SK-N-SH treated with all-trans-retinoic acid at 6 μM for 48 hours (cell line): ENCODE measurements around the gene DENND1B.

ENCODE experiments used
- ARNTL ChIP-seq: fragments of 450-650 bp; formaldehyde crosslinking; IDR thresholded peaks from 2 replicates; pipeline ENCODE4 v1.5.0; 2020; ENCODE audit warnings: low read depth, mild to moderate bottlenecking, moderate library complexity, borderline replicate concordance
- CSDC2 ChIP-seq: fragments of 250-450 bp; sonication (Bioruptor Pico); IDR thresholded peaks from 2 replicates; pipeline ENCODE4 v1.5.0; 2020; ENCODE audit warnings: mild to moderate bottlenecking, moderate library complexity
- OSR1 ChIP-seq: fragments of 250-450 bp; sonication (Bioruptor Pico); IDR thresholded peaks from 2 replicates; pipeline ENCODE4 v1.8.0; 2022; ENCODE audit warnings: moderate library complexity, mild to moderate bottlenecking, inconsistent platforms
- TOX ChIP-seq: fragments of 250-450 bp; sonication (Bioruptor Pico); IDR thresholded peaks from 2 replicates; pipeline ENCODE4 v1.8.0; 2021; ENCODE audit warnings: mild to moderate bottlenecking, moderate library complexity, borderline replicate concordance
- ZC3H10 ChIP-seq: fragments of 250-450 bp; sonication (Bioruptor Pico); IDR thresholded peaks from 2 replicates; pipeline ENCODE4 v1.5.1; 2021; ENCODE audit warnings: mild to moderate bottlenecking, moderate library complexity
- ZFP3 ChIP-seq: fragments of 250-450 bp; sonication (Bioruptor Pico); IDR thresholded peaks from 2 replicates; pipeline ENCODE4 v1.5.0; 2020; ENCODE audit warnings: mild to moderate bottlenecking, moderate library complexity
- ZNF565 ChIP-seq: fragments of 450-650 bp; formaldehyde crosslinking; conservative IDR thresholded peaks from 2 replicates; pipeline ENCODE4 v1.5.0; 2020; ENCODE audit warnings: low read depth, mild to moderate bottlenecking, moderate library complexity
- ZNF70 ChIP-seq: fragments of 450-650 bp; formaldehyde crosslinking; IDR thresholded peaks from 2 replicates; pipeline ENCODE4 v1.5.0; 2020; ENCODE audit warnings: mild to moderate bottlenecking, moderate library complexity
- TF ChIP-seq, protein P1 (sequence below): fragments of 250-450 bp; sonication (Bioruptor Pico); IDR thresholded peaks from 2 replicates; pipeline ENCODE4 v1.8.0; 2020; ENCODE audit warnings: mild to moderate bottlenecking, moderate library complexity, borderline replicate concordance
- TF ChIP-seq, protein P2 (sequence below): fragments of 250-450 bp; sonication (Bioruptor Pico); IDR thresholded peaks from 2 replicates; pipeline ENCODE4 v1.5.1; 2020; ENCODE audit warnings: low read depth, mild to moderate bottlenecking, moderate library complexity
- TF ChIP-seq, protein P3 (sequence below): fragments of 250-450 bp; sonication (Bioruptor Pico); IDR thresholded peaks from 2 replicates; pipeline ENCODE4 v1.8.0; 2021; ENCODE audit warnings: low read depth, mild to moderate bottlenecking, moderate library complexity, borderline replicate concordance

DNA sequence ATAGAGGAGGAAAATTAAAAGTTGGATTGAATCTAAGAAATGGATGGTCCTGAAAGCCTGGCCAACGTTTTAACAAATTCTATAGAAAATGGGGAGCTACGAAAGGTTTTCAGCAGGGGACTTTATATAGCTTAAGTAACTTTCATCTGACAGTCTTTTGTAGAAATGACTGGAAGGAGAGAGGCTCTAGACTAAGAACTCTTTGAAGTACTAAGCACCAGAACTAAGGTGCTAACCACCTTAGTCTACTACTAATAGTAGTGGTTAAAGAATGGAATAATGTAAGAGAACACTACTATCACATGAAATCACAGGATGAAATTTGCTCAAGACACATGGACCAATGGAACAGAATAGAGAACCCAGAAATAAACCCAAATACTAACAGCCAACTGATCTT is 126.1 kb downstream of the DENND1B start:
- TF ChIP-seq ZNF565, result no peak
- TF ChIP-seq, protein P1, sequence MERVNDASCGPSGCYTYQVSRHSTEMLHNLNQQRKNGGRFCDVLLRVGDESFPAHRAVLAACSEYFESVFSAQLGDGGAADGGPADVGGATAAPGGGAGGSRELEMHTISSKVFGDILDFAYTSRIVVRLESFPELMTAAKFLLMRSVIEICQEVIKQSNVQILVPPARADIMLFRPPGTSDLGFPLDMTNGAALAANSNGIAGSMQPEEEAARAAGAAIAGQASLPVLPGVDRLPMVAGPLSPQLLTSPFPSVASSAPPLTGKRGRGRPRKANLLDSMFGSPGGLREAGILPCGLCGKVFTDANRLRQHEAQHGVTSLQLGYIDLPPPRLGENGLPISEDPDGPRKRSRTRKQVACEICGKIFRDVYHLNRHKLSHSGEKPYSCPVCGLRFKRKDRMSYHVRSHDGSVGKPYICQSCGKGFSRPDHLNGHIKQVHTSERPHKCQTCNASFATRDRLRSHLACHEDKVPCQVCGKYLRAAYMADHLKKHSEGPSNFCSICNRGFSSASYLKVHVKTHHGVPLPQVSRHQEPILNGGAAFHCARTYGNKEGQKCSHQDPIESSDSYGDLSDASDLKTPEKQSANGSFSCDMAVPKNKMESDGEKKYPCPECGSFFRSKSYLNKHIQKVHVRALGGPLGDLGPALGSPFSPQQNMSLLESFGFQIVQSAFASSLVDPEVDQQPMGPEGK (CRISPR knock-in tag), result no peak
- TF ChIP-seq CSDC2 (CRISPR knock-in tag), result no peak
- TF ChIP-seq, protein P2, sequence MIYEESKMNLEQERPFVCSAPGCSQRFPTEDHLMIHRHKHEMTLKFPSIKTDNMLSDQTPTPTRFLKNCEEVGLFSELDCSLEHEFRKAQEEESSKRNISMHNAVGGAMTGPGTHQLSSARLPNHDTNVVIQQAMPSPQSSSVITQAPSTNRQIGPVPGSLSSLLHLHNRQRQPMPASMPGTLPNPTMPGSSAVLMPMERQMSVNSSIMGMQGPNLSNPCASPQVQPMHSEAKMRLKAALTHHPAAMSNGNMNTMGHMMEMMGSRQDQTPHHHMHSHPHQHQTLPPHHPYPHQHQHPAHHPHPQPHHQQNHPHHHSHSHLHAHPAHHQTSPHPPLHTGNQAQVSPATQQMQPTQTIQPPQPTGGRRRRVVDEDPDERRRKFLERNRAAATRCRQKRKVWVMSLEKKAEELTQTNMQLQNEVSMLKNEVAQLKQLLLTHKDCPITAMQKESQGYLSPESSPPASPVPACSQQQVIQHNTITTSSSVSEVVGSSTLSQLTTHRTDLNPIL, result no peak
- TF ChIP-seq OSR1, result no peak
- TF ChIP-seq ARNTL (CRISPR knock-in tag), result no peak
- no peak for TF ChIP-seq ZFP3 (CRISPR knock-in tag)
- TF ChIP-seq TOX (CRISPR knock-in tag), result no peak
- TF ChIP-seq ZC3H10 (CRISPR knock-in tag), result no peak
- TF ChIP-seq, protein P3, sequence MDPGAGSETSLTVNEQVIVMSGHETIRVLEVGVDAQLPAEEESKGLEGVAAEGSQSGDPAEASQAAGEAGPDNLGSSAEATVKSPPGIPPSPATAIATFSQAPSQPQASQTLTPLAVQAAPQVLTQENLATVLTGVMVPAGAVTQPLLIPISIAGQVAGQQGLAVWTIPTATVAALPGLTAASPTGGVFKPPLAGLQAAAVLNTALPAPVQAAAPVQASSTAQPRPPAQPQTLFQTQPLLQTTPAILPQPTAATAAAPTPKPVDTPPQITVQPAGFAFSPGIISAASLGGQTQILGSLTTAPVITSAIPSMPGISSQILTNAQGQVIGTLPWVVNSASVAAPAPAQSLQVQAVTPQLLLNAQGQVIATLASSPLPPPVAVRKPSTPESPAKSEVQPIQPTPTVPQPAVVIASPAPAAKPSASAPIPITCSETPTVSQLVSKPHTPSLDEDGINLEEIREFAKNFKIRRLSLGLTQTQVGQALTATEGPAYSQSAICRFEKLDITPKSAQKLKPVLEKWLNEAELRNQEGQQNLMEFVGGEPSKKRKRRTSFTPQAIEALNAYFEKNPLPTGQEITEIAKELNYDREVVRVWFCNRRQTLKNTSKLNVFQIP (CRISPR knock-in tag), result no peak
- no peak for TF ChIP-seq ZNF70
